Measurements from ENCODE around the gene SLC7A7. TPM values are rescaled to one million over a fixed set of nuclear protein-coding genes. Genes with fewer than 3 reads are reported as not detected.

The SLC7A7 gene
- total and polyA plus RNA-seq, 2 of the 13 experiments (the other 11 are each of a cell fraction or from before 2014, with no cell fraction given) = 0.13 to 0.63 TPM

DNA sequence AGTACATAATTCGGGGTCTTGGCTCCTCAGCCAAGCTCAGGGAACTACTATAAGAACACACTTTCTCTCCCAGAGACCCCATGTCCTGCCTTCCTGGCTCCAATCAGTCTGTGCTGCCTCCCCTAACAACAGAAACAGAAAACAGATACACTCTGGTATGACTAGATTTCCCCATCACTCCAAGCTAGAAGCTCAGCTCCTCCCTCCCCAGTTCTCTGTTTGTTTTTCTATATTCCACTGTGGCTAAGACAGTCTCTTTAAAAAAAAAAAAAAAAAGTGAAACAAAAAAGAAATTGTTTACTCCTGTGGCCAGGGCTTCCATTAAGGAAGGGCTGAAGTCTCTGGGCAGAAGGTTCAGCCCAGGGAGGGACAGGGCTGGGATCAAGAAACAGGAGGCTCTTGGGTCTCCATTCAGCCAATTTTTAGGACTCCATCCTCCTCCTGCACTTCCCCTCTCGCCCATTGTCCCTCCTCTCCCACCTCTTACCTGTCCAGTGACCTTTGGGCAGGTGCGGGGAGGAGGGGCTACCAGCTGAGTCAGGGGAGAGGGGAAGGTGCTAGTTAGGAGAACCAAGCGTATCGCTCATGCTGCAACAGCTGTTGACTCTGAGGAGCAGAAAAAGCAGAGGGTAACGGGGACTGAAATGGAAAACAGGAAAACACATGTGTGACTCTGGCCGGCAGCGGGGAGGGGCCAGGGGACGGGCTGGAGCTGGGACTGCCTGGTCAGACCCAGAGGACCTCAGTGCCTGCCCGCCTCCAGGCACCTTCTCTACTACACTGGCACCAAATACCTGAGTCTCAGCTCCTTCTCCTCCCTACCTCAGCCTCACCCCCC lies 4.1 kb upstream of the SLC7A7 start (continued):
- TF ChIP-seq PRDM15 (CRISPR knock-in tag; IDR thresholded peaks at IDR 0.05) (no peak), ZNF777 (CRISPR knock-in tag; IDR thresholded peaks at IDR 0.05) (no peak), HNRNPUL1 (IDR thresholded peaks at IDR 0.05; ENCODE audit: low read depth, low read length) (no peak), BCL3 (CRISPR knock-in tag; IDR thresholded peaks at IDR 0.05) (0 out of 2 replicates have a peak, but pooled peaks have one; percentile 38), HNF4A (CRISPR knock-in tag; IDR thresholded peaks at IDR 0.05) (peak; percentile 70), TIGD3 (CRISPR knock-in tag; IDR thresholded peaks at IDR 0.05; ENCODE audit: borderline replicate concordance) (no peak), ZNF329 (CRISPR knock-in tag; IDR thresholded peaks at IDR 0.05; ENCODE audit: low read depth) (no peak), ZBTB38 (CRISPR knock-in tag; IDR thresholded peaks at IDR 0.05) (peak; percentile 53; the same call in 1 of the 2 replicates), ZFP37 (CRISPR knock-in tag; IDR thresholded peaks at IDR 0.05; ENCODE audit: borderline replicate concordance) (no peak), ATF7-NPFF (CRISPR knock-in tag; IDR thresholded peaks at IDR 0.05; ENCODE audit: low read depth) (no peak), KAT7 (CRISPR knock-in tag; IDR thresholded peaks at IDR 0.05; ENCODE audit: borderline replicate concordance) (no peak), ZNF496 (CRISPR knock-in tag; IDR thresholded peaks at IDR 0.05; ENCODE audit: insufficient replicate concordance) (no peak), TBP (CRISPR knock-in tag; IDR thresholded peaks at IDR 0.05) (no peak), HOXA5 (CRISPR knock-in tag; IDR thresholded peaks at IDR 0.05) (no peak), BCL6 (CRISPR knock-in tag; IDR thresholded peaks at IDR 0.05) (no peak), ZNF10 (CRISPR knock-in tag; IDR thresholded peaks at IDR 0.05; ENCODE audit: borderline replicate concordance, low read depth) (no peak), ZNF782 (CRISPR knock-in tag; IDR thresholded peaks at IDR 0.05; ENCODE audit: borderline replicate concordance) (no peak; the same call in 1 of the 2 replicates), REL (CRISPR knock-in tag; conservative IDR thresholded peaks at IDR 0.05) (no peak), TAF15 (IDR thresholded peaks at IDR 0.05; ENCODE audit: low read depth, low read length, poor library complexity, severe bottlenecking) (no peak), ZNF101 (CRISPR knock-in tag; IDR thresholded peaks at IDR 0.05; ENCODE audit: borderline replicate concordance, low read depth) (no peak), MED8 (CRISPR knock-in tag; IDR thresholded peaks at IDR 0.05; ENCODE audit: insufficient replicate concordance) (no peak)
- TF ChIP-seq, protein P1, sequence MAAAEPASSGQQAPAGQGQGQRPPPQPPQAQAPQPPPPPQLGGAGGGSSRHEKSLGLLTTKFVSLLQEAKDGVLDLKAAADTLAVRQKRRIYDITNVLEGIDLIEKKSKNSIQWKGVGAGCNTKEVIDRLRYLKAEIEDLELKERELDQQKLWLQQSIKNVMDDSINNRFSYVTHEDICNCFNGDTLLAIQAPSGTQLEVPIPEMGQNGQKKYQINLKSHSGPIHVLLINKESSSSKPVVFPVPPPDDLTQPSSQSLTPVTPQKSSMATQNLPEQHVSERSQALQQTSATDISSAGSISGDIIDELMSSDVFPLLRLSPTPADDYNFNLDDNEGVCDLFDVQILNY (CRISPR knock-in tag; conservative IDR thresholded peaks at IDR 0.05) = no peak; the same call in 1 of the 2 replicates

Data from HepG2 (cell line).